ENCODE results near the gene LCTL. TPM values are rescaled to one million over a fixed set of nuclear protein-coding genes. Genes with fewer than 3 reads are reported as not detected.

LCTL gene
- total and polyA plus RNA-seq, 12 donors: 0.03 to 0.16 TPM; not detected in 10

- Histone ChIP-seq H3K4me1 (replicated peaks in 1 of 2) (no peaks in the 10 kb centered on the region), H3K27me3 (no peaks in the 10 kb centered on the region), H3K27ac (no peak overlapping the region), H3K9me3 (replicated peaks in 1 of 3) (peaks cover 0 to 3% (median 0%) of the 10 kb centered on the region in 3 donors), H3K36me3 (replicated peaks in 1 of 2) (no peaks in the 10 kb centered on the region), H3K4me3 (no peak overlapping the region)
- DNase-seq: no peak
- 82 to 93% (median 92%) methylated on average over 6 of the region's 6 CpGs for WGBS, 4 donors
- intact Hi-C loops (cut with DNase I): no loop called here
- TF ChIP-seq POLR2A (IDR thresholded peaks at IDR 0.05) (no peak), CTCF (IDR thresholded peaks at IDR 0.05) (no peak)
These were observed 7.5 kb downstream of the LCTL start for GRCh38 chr15:66558271-66558670.

GRCh38 chr15:66555685-66556084 is 10.1 kb downstream of the LCTL start:
- H3K4me1 ChIP-seq (replicated peaks in 1 of 2): no peaks in the 10 kb centered on the region
- no peaks in the 10 kb centered on the region for H3K36me3 ChIP-seq (replicated peaks in 1 of 2)
- no peak for DNase-seq
- H3K27ac ChIP-seq: no peak overlapping the region
- no peak for TF ChIP-seq CTCF (IDR thresholded peaks at IDR 0.05)
- no peak for TF ChIP-seq POLR2A (IDR thresholded peaks at IDR 0.05)
- H3K4me3 ChIP-seq: no peak overlapping the region
- intact Hi-C loops (cut with DNase I): no loop called here
- H3K9me3 ChIP-seq (replicated peaks in 1 of 3): peaks cover 0 to 3% (median 0%) of the 10 kb centered on the region in 3 donors
- no peaks in the 10 kb centered on the region for H3K27me3 ChIP-seq

- Histone ChIP-seq H3K27me3 (no peaks in the 10 kb centered on the region), H3K4me3 (no peak overlapping the region), H3K9me3 (replicated peaks in 1 of 3) (no peaks in the 10 kb centered on the region), H3K36me3 (replicated peaks in 1 of 2) (no peaks in the 10 kb centered on the region), H3K4me1 (replicated peaks in 1 of 2) (no peaks in the 10 kb centered on the region), H3K27ac (no peak overlapping the region)
- no peak for DNase-seq
- 93 to 100% (median 98%) methylated on average over 1 of the region's 1 CpG for WGBS, 4 donors
- TF ChIP-seq POLR2A (IDR thresholded peaks at IDR 0.05) (no peak), CTCF (IDR thresholded peaks at IDR 0.05) (no peak)
- intact Hi-C loops (cut with DNase I): no loop called here
These were observed 20.5 kb downstream of the LCTL start for GRCh38 chr15:66545255-66545654.

GRCh38 chr15:66542896-66543295 is 22.9 kb downstream of the LCTL start:
- Histone ChIP-seq H3K4me1 (replicated peaks in 1 of 2) (no peaks in the 10 kb centered on the region), H3K9me3 (replicated peaks in 1 of 3) (no peaks in the 10 kb centered on the region), H3K27ac (no peak overlapping the region), H3K27me3 (no peaks in the 10 kb centered on the region), H3K36me3 (replicated peaks in 1 of 2) (no peaks in the 10 kb centered on the region), H3K4me3 (no peak overlapping the region)
- no peak for TF ChIP-seq CTCF (IDR thresholded peaks at IDR 0.05)
- no peak for TF ChIP-seq POLR2A (IDR thresholded peaks at IDR 0.05)
- WGBS, 4 donors: 95 to 99% (median 96%) methylated on average over 4 of the region's 4 CpGs
- DNase-seq: no peak
- intact Hi-C loops (cut with DNase I): no loop called here
